ENCODE measurements around the gene JCAD.
"Not testable (repeated sequence)": the region's sequence is repeated elsewhere in the genome, so short reads cannot be mapped to it uniquely, and the experiment has no call there.

JCAD gene

GRCh38 chr10:30059209-30060107 is at the start of gene JCAD:
Gene JCAD, minus strand, starts transcription at chr10:30059586. Its CDS starts 11,774 bp downstream, at chr10:30047812.
- peak; percentile 16 to 45 (median 39) for DNase-seq

GRCh38 chr10:30106987-30107386 is 47.6 kb upstream of the JCAD start:
- no peak for DNase-seq

GRCh38 chr10:30103595-30104320 is 44.4 kb upstream of the JCAD start:
- DNase-seq = no peak

- not testable (repeated sequence) for DNase-seq
Observed at GRCh38 chr10:30099706-30100105, 40.3 kb upstream of the JCAD start.

GRCh38 chr10:30099101-30099500 is 39.7 kb upstream of the JCAD start:
- no peak for DNase-seq

- no peak for DNase-seq
Observed at GRCh38 chr10:30098629-30099028, 39.2 kb upstream of the JCAD start.

- DNase-seq = no peak
Observed at GRCh38 chr10:30096564-30096963, 37.2 kb upstream of the JCAD start.

- no peak for DNase-seq
Observed at GRCh38 chr10:30095631-30096422, 36.4 kb upstream of the JCAD start.

- no peak for DNase-seq
Observed at GRCh38 chr10:30094601-30095000, 35.2 kb upstream of the JCAD start.

- no peak for DNase-seq
Observed at GRCh38 chr10:30093303-30093950, 34.0 kb upstream of the JCAD start.

GRCh38 chr10:30092151-30092790 is 32.9 kb upstream of the JCAD start:
- DNase-seq = no peak

- no peak for DNase-seq
Observed at GRCh38 chr10:30091136-30091535, 31.8 kb upstream of the JCAD start.

GRCh38 chr10:30088178-30088577 is 28.8 kb upstream of the JCAD start:
- peak in 1 of 3 experiments; percentile 6 for DNase-seq

GRCh38 chr10:30083934-30084333 is 24.5 kb upstream of the JCAD start:
- no peak for DNase-seq

- no peak for DNase-seq
Observed at GRCh38 chr10:30081182-30081581, 21.8 kb upstream of the JCAD start.

- no peak for DNase-seq
Observed at GRCh38 chr10:30080161-30080560, 20.8 kb upstream of the JCAD start.

GRCh38 chr10:30079408-30079807 is 20.0 kb upstream of the JCAD start:
- no peak for DNase-seq

- DNase-seq = no peak
Observed at GRCh38 chr10:30075481-30075880, 16.1 kb upstream of the JCAD start.

GRCh38 chr10:30074933-30075332 is 15.5 kb upstream of the JCAD start:
- no peak for DNase-seq

- DNase-seq = no peak
Observed at GRCh38 chr10:30074090-30074489, 14.7 kb upstream of the JCAD start.

- DNase-seq = no peak
Observed at GRCh38 chr10:30073767-30074060, 14.3 kb upstream of the JCAD start.

GRCh38 chr10:30073045-30073766 is 13.8 kb upstream of the JCAD start:
- no peak for DNase-seq
